Vagina (tissue), 2 donors: ENCODE data around the gene CXorf38.

ENCODE experiments used
- POLR2A ChIP-seq, 2 donors: fragments of 450-650 bp; IDR thresholded peaks; one replicate each; pipeline ENCODE4 v1.6.1; 2017; ENCODE audit warnings: antibody characterized with exemption in 2 of 2, mild to moderate bottlenecking in 2 of 2, moderate library complexity in 2 of 2
- TF ChIP-seq, protein P1 (sequence below), 3 experiments: fragments of 450-650 bp in 2 of 3; fragments of 200-600 bp in 1 of 3; sonication (generic) in 1 of 3; IDR thresholded peaks; one replicate each; pipeline ENCODE4 v1.5.1; 2017 to 2019; ENCODE audit warnings: antibody characterized with exemption in 3 of 3, mild to moderate bottlenecking in 2 of 3, moderate library complexity in 2 of 3

DNA sequence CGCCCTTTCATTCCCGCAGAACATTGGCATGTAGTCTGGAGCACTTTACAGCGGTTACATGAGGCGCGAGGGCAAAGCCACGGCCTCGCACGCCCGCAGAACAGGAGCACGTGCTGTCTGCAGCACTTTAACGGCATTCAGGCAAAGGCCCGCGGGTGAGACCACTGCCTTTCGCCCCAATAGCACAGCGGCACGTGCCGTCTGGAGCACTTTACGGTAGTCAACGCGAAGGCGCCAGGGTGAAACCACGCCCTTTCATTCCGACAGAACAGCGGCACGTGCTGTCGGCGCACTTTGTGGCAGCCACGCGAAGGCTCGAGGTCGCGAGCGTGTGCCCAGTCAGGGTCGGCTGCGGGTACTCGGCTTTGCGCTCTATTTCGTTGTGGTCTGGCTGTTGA lies 24.2 kb downstream of the CXorf38 start, which contains the start of gene MPC1L:
- TF ChIP-seq, protein P1, sequence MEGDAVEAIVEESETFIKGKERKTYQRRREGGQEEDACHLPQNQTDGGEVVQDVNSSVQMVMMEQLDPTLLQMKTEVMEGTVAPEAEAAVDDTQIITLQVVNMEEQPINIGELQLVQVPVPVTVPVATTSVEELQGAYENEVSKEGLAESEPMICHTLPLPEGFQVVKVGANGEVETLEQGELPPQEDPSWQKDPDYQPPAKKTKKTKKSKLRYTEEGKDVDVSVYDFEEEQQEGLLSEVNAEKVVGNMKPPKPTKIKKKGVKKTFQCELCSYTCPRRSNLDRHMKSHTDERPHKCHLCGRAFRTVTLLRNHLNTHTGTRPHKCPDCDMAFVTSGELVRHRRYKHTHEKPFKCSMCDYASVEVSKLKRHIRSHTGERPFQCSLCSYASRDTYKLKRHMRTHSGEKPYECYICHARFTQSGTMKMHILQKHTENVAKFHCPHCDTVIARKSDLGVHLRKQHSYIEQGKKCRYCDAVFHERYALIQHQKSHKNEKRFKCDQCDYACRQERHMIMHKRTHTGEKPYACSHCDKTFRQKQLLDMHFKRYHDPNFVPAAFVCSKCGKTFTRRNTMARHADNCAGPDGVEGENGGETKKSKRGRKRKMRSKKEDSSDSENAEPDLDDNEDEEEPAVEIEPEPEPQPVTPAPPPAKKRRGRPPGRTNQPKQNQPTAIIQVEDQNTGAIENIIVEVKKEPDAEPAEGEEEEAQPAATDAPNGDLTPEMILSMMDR (IDR thresholded peaks at IDR 0.05): no peak
- TF ChIP-seq POLR2A (IDR thresholded peaks at IDR 0.05): no peak
